Endothelial cell of umbilical vein (primary cell): ENCODE measurements around the gene OR2B3. TPM values are rescaled to one million over a fixed set of nuclear protein-coding genes. Genes with fewer than 3 reads are reported as not detected.

Experiments used
- BruUV-seq: library from RNA; stranded (reverse); fragments of 400-500 nt; replicated peaks from 2 replicates; lab custom pipeline; 2021; lab: Mats Ljungman, UMichigan
- CTCF ChIA-PET: fragments of 300-600, 350-600 bp; sonication (Branson Sonifier 250); formaldehyde crosslinking; loops from one replicate; lab custom pipeline; 2021; ENCODE audit warnings: antibody characterized with exemption, inconsistent platforms; lab: Charles Lee
- POLR2A ChIA-PET: fragments of 300-600, 350-600 bp; sonication (Branson Sonifier 250); formaldehyde crosslinking; loops from one replicate; lab custom pipeline; 2021; ENCODE audit warnings: antibody characterized with exemption, inconsistent platforms; lab: Charles Lee
- DNase-seq: peaks from one replicate; pipeline ENCODE4 v3.0.0-alpha.2; 2011; ENCODE audit warnings: low read depth, low spot score
- FAIRE-seq: peaks from 2 replicates; lab custom pipeline; 2011; peaks lifted over from hg19 to GRCh38; lab: Jason Lieb, UNC
- H2AFZ ChIP-seq: 2 replicates; pipeline ENCODE4 v1.6.0; 2012; ENCODE audit warnings: low read depth, low read length, control low read depth, inconsistent platforms
- H3K27ac ChIP-seq: 2 replicates; pipeline ENCODE4 v1.5.1; 2011; ENCODE audit warnings: low read depth, mild to moderate bottlenecking, control low read depth, low read length, moderate library complexity; ENCODE audit not compliant: insufficient read depth
- H3K27me3 ChIP-seq, 2 experiments: 2 replicates each; pipeline versions ENCODE4 v1.6.0 to v1.6.1; 2011; ENCODE audit warnings: low read length in 2 of 2, mixed read lengths in 1 of 2; ENCODE audit not compliant: control insufficient read depth in 2 of 2, insufficient read depth in 2 of 2
- H3K36me3 ChIP-seq, 2 experiments: 2 replicates in 1 of 2; 3 replicates in 1 of 2; pipeline ENCODE4 v1.5.1; 2011; ENCODE audit warnings: low read length in 2 of 2, mild to moderate bottlenecking in 1 of 2, moderate library complexity in 1 of 2; ENCODE audit not compliant: control insufficient read depth in 2 of 2, insufficient read depth in 2 of 2; ENCODE audit errors: extremely low read depth in 1 of 2
- H3K4me1 ChIP-seq: 3 replicates; pipeline ENCODE4 v1.5.1; 2011; ENCODE audit warnings: mild to moderate bottlenecking, low read length; ENCODE audit not compliant: control insufficient read depth, insufficient read depth; ENCODE audit errors: extremely low read depth
- H3K4me2 ChIP-seq: 2 replicates; pipeline ENCODE4 v1.6.1; 2011; ENCODE audit warnings: low read length, control low read depth, mixed read lengths; ENCODE audit not compliant: insufficient read depth
- H3K4me3 ChIP-seq, 3 experiments: fragments of 200-600 bp in 1 of 3; sonication (generic), shearing (Covaris generic) in 1 of 3; replicated peaks in 1 of 3; 2 replicates each; pipeline ENCODE4 v1.5.1; 2011 to 2016; ENCODE audit warnings: control low read depth in 3 of 3, low read length in 3 of 3, mild to moderate bottlenecking in 2 of 3, inconsistent platforms in 1 of 3, low read depth in 1 of 3, moderate library complexity in 1 of 3; ENCODE audit not compliant: insufficient read depth in 1 of 3
- H3K79me2 ChIP-seq: 2 replicates; pipeline ENCODE4 v1.6.0; 2012; ENCODE audit warnings: low read length, inconsistent platforms; ENCODE audit not compliant: control insufficient read depth, insufficient read depth
- H3K9ac ChIP-seq: replicated peaks from 2 replicates; pipeline ENCODE3; 2011; ENCODE audit warnings: low read length, control low read depth; ENCODE audit not compliant: insufficient read depth; ENCODE audit errors: extremely low read depth
- H3K9me1 ChIP-seq: replicated peaks from 3 replicates; pipeline ENCODE4 v1.6.0; 2011; ENCODE audit warnings: mild to moderate bottlenecking, low read length; ENCODE audit not compliant: control insufficient read depth, insufficient read depth; ENCODE audit errors: extremely low read depth
- H3K9me3 ChIP-seq: replicated peaks from 2 replicates; pipeline ENCODE4 v1.5.1; 2012; ENCODE audit warnings: low read length, inconsistent platforms; ENCODE audit not compliant: control insufficient read depth, insufficient read depth
- H4K20me1 ChIP-seq: replicated peaks from 2 replicates; pipeline ENCODE3; 2011; ENCODE audit warnings: mild to moderate bottlenecking, low read length; ENCODE audit not compliant: control insufficient read depth, insufficient read depth; ENCODE audit errors: extremely low read depth
- EZH2 ChIP-seq: IDR thresholded peaks from 2 replicates; pipeline ENCODE4 v1.6.1; 2012; ENCODE audit warnings: borderline replicate concordance, low read depth, mild to moderate bottlenecking, moderate library complexity, low read length, inconsistent platforms; ENCODE audit not compliant: severe bottlenecking
- FOS ChIP-seq: IDR thresholded peaks from 2 replicates; pipeline ENCODE4 v1.6.1; 2011; ENCODE audit warnings: mild to moderate bottlenecking, low read length, moderate library complexity, borderline replicate concordance; ENCODE audit not compliant: insufficient read depth
- GATA2 ChIP-seq: IDR thresholded peaks from 2 replicates; pipeline ENCODE4 v1.7.0; 2011; ENCODE audit warnings: low read depth, mild to moderate bottlenecking, moderate library complexity, mixed read lengths, low read length; ENCODE audit not compliant: insufficient read length, insufficient read depth
- JUN ChIP-seq: IDR thresholded peaks from 2 replicates; pipeline ENCODE4 v1.6.1; 2011; ENCODE audit warnings: borderline replicate concordance, low read depth; ENCODE audit not compliant: insufficient read length, insufficient read depth
- MYC ChIP-seq: IDR thresholded peaks from one replicate; pipeline ENCODE4 v1.6.1; 2011; ENCODE audit warnings: mild to moderate bottlenecking, low read depth, low read length
- POLR2A ChIP-seq: IDR thresholded peaks from 2 replicates; pipeline ENCODE4 v1.6.1; 2012; ENCODE audit warnings: low read depth, mild to moderate bottlenecking, control low read depth, low read length
- POLR2AphosphoS5 ChIP-seq: IDR thresholded peaks from 2 replicates; pipeline ENCODE4 v1.6.1; 2012; ENCODE audit warnings: low read depth, mild to moderate bottlenecking, control low read depth, low read length, moderate library complexity; ENCODE audit not compliant: insufficient read depth
- dilution Hi-C: fragments of 300-500 bp; cut with MboI; formaldehyde crosslinking; loops from one replicate; pipeline ENCODE4 v1.15.0; 2019; ENCODE audit warnings: low sequenced_read_pairs; ENCODE audit not compliant: extremely low pct_ligation_motif_present
- intact Hi-C: fragments of 100-400 bp; cut with micrococcal nuclease; formaldehyde crosslinking; loops from one replicate; pipeline ENCODE4 v1.10.0; 2022
- polyA plus RNA-seq, 4 experiments: library from polyadenylated mRNA; depleted of rRNA in 3 of 4; stranded (reverse) in 3 of 4; unstranded in 1 of 4; fragments of >200 nt; gene quantifications; 2 replicates each; pipeline versions ENCODE4 v1.2.1 to v1.2.3, GENCODE V29; 2011 to 2012; ENCODE audit warnings: missing spikeins in 1 of 4
- total RNA-seq: library from RNA; stranded (reverse); gene quantifications from 2 replicates; pipeline ENCODE4 v1.2.3, GENCODE V29; 2021
- TF ChIP-seq, protein P1 (sequence below): IDR thresholded peaks from 2 replicates; pipeline ENCODE4 v1.6.1; 2011; ENCODE audit not compliant: insufficient read depth, insufficient read length
- TF ChIP-seq, protein P2 (sequence below), 2 donors: IDR thresholded peaks; 1 replicate in 1 of 2; 2 replicates in 1 of 2; pipeline ENCODE4 v1.5.1; 2011; ENCODE audit warnings: low read length in 2 of 2, mild to moderate bottlenecking in 2 of 2, moderate library complexity in 2 of 2, control low read depth in 1 of 2, inconsistent platforms in 1 of 2, low read depth in 1 of 2; ENCODE audit not compliant: insufficient read depth in 1 of 2; ENCODE audit errors: extremely low read depth in 1 of 2

OR2B3 gene
- total and polyA plus RNA-seq, 2 donors (not counting 3 experiments of a cell fraction or from before 2014, with no cell fraction given): not detected

DNA sequence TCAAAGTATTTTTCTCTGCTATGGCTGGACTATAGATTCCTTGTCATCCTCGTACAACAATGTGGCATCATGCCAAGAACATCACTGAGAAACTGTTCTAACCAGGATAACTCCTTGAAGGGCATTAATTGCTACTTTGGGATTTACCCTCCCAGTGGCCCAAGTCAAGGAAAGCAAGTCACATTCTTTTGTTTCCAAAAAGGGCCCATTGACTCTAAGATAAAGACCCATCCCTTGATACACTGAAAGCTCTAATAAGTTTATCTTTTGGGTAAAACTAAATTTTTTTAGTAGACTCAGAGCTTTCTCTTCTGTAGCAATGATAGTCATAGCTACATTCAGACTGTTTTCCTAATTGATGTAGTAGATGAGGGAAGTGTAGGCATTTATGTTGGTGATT is 20.6 kb upstream of the OR2B3 start, which contains the start of gene OR2J3:
OR2J3 (plus strand) TSS at position 301 of the 400 bp plus-strand sequence. CDS start 3,833 bp downstream, outside the sequence.
- intact Hi-C loops (no loop called here), dilution Hi-C loops (no loop called here)
- Histone ChIP-seq H3K4me3 (no peak within 1 kb of the TSS), H3K27ac (no peak within 1 kb of the TSS), H3K79me2 (no peaks in the 10 kb centered on the region), H3K4me2 (no peak within 1 kb of the TSS), H3K4me1 (no peaks in the 10 kb centered on the region), H2AFZ (no peak within 1 kb of the TSS), H3K9ac (no peak within 1 kb of the TSS), H3K9me3 (no peaks in the 10 kb centered on the region), H4K20me1 (no peaks in the 10 kb centered on the region), H3K9me1 (no peaks in the 10 kb centered on the region), H3K27me3 (no peaks in the 10 kb centered on the region), H3K36me3 (no peaks in the 10 kb centered on the region)
- no peak for DNase-seq
- no peak for TF ChIP-seq MYC
- TF ChIP-seq GATA2: no peak
- TF ChIP-seq, protein P1, sequence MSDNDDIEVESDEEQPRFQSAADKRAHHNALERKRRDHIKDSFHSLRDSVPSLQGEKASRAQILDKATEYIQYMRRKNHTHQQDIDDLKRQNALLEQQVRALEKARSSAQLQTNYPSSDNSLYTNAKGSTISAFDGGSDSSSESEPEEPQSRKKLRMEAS: no peak
- TF ChIP-seq, protein P2, sequence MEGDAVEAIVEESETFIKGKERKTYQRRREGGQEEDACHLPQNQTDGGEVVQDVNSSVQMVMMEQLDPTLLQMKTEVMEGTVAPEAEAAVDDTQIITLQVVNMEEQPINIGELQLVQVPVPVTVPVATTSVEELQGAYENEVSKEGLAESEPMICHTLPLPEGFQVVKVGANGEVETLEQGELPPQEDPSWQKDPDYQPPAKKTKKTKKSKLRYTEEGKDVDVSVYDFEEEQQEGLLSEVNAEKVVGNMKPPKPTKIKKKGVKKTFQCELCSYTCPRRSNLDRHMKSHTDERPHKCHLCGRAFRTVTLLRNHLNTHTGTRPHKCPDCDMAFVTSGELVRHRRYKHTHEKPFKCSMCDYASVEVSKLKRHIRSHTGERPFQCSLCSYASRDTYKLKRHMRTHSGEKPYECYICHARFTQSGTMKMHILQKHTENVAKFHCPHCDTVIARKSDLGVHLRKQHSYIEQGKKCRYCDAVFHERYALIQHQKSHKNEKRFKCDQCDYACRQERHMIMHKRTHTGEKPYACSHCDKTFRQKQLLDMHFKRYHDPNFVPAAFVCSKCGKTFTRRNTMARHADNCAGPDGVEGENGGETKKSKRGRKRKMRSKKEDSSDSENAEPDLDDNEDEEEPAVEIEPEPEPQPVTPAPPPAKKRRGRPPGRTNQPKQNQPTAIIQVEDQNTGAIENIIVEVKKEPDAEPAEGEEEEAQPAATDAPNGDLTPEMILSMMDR (IDR thresholded peaks at IDR 0.05; ENCODE audit: extremely low read depth in 1 of 2, insufficient read depth in 1 of 2, low read depth in 1 of 2, low read length in 2 of 2): no peak
- no peak for TF ChIP-seq EZH2
- TF ChIP-seq POLR2AphosphoS5: no peak
- TF ChIP-seq FOS: no peak
- no peak for TF ChIP-seq JUN
- no peak for TF ChIP-seq POLR2A
- no peak for FAIRE-seq
- ChIA-PET POLR2A (no interaction called here), CTCF (no interaction called here)
- no TSS peak for BruUV-seq
